ENCODE measurements around the gene CBFA2T3. TPM values are rescaled to one million over a fixed set of nuclear protein-coding genes. Genes with fewer than 3 reads are reported as not detected.

Gene CBFA2T3
- polyA plus RNA-seq, 3 donors = 5.3 to 32.2 (median 6.2) TPM

DNA sequence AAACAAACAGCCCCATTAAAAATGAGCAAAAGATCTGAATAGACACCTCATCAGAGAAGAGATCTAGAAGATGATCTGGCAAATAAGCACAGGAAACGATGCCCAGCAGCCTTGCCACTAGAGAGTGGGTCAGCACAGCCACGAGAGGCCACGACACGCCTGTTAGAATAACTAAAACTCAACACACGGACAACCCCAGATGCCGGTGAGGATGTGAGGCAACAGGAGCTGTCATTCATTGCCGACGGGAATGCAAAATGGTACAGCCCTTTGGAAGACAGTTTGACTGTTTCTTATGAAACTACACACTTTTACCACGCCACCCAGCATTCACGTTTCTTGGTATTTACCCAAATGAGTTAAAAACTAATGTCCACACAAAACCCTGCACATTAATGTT, 31.5 kb downstream of the CBFA2T3 start:
- Histone ChIP-seq H3K4me2 (replicated peaks; ENCODE audit: extremely low read depth, low read length, poor library complexity, severe bottlenecking) (no peak overlapping the region), H3K27me3 (ENCODE audit: control insufficient read depth in 2 of 2, insufficient read depth in 2 of 2, low read length in 2 of 2) (peaks cover 0 to 2% of the 10 kb centered on the region in 2 donors), H3K27ac (ENCODE audit: low read depth in 1 of 2, low read length in 2 of 2) (no peak overlapping the region), H3K9me3 (replicated peaks in 1 of 2; ENCODE audit: control insufficient read depth in 1 of 2, insufficient read depth in 1 of 2, low read length in 2 of 2) (no peaks in the 10 kb centered on the region), H3K79me2 (ENCODE audit: insufficient read depth, low read length) (peaks cover 42% of the 10 kb centered on the region), H3K4me1 (ENCODE audit: control insufficient read depth in 1 of 2, insufficient read depth in 2 of 2, low read length in 2 of 2) (peaks cover 12 to 17% of the 10 kb centered on the region in 2 donors), H2AFZ (ENCODE audit: insufficient read depth, low read depth, low read length, poor library complexity, severe bottlenecking) (no peak overlapping the region), H4K20me1 (ENCODE audit: insufficient read depth, low read length) (peaks cover 88% of the 10 kb centered on the region), H3K9ac (ENCODE audit: insufficient read depth, low read length, poor library complexity, severe bottlenecking) (no peak overlapping the region), H3K36me3 (replicated peaks in 1 of 2; ENCODE audit: control insufficient read depth in 1 of 2, insufficient read depth in 2 of 2, low read length in 2 of 2) (peaks cover 5 to 35% of the 10 kb centered on the region in 2 donors), H3K4me3 (replicated peaks in 1 of 3; ENCODE audit: low read depth in 2 of 3, low read length in 3 of 3) (no peak overlapping the region)
- TF ChIP-seq, protein P1, sequence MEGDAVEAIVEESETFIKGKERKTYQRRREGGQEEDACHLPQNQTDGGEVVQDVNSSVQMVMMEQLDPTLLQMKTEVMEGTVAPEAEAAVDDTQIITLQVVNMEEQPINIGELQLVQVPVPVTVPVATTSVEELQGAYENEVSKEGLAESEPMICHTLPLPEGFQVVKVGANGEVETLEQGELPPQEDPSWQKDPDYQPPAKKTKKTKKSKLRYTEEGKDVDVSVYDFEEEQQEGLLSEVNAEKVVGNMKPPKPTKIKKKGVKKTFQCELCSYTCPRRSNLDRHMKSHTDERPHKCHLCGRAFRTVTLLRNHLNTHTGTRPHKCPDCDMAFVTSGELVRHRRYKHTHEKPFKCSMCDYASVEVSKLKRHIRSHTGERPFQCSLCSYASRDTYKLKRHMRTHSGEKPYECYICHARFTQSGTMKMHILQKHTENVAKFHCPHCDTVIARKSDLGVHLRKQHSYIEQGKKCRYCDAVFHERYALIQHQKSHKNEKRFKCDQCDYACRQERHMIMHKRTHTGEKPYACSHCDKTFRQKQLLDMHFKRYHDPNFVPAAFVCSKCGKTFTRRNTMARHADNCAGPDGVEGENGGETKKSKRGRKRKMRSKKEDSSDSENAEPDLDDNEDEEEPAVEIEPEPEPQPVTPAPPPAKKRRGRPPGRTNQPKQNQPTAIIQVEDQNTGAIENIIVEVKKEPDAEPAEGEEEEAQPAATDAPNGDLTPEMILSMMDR (IDR thresholded peaks at IDR 0.05) = no peak
- Mint-ChIP-seq H3K27me3 (ENCODE audit: low read depth in 3 of 3) (peaks cover 2 to 32% (median 13%) of the 10 kb centered on the region in 3 donors), H3K27ac (peak overlapping the region in 1 of 7 donors; percentile 63), H3K4me1 (peaks cover 34% of the 10 kb centered on the region), H3K4me3 (peak overlapping the region in 1 of 2 donors; percentile 28), H3K9me3 (peaks cover 0 to 1% (median 0%) of the 10 kb centered on the region in 7 donors), H3K36me3 (peaks cover 51 to 57% of the 10 kb centered on the region in 2 donors)
- intact Hi-C loops (cut with micrococcal nuclease) = loop anchor here (10.0 kb wide), 2 partner anchors 89 to 149 kb away; partner anchors contain the start of gene ACSF3 (in 1 of the 2)
- WGBS (ENCODE audit: insufficient coverage) = 0% methylated on average over 7 of the region's 10 CpGs
- DNase-seq = no peak

DNA sequence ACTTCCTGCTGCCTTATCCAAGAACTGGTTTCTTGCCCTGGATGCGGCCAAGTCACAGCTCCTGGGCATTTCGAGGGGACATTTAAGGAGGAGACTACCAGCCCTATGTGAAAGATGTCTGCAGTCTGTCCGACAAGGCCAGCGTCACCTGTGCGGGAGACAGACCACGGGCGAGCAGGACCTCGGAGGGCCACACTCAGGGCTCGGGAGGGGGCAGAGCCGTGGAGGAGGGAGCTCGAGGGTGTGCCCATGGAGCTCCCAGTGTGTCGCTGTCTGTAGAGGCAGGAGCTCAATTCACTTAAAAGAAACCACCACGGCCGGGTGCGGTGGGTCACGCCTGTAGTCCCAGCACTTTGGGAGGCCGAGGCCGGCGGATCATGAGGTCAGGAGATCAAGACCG, 33.3 kb downstream of the CBFA2T3 start:
- H2AFZ ChIP-seq (ENCODE audit: insufficient read depth, low read depth, low read length, poor library complexity, severe bottlenecking) = no peak overlapping the region
- TF ChIP-seq, protein P1 (IDR thresholded peaks at IDR 0.05) = no peak
- H3K4me2 ChIP-seq (replicated peaks; ENCODE audit: extremely low read depth, low read length, poor library complexity, severe bottlenecking) = no peak overlapping the region
- no peak for DNase-seq
- H3K4me1 ChIP-seq (ENCODE audit: control insufficient read depth in 1 of 2, insufficient read depth in 2 of 2, low read length in 2 of 2) = peaks cover 22 to 32% of the 10 kb centered on the region in 2 donors
- Mint-ChIP-seq H3K27ac (no peak overlapping the region), H3K4me1 (peaks cover 39% of the 10 kb centered on the region), H3K36me3 (peaks cover 40 to 42% of the 10 kb centered on the region in 2 donors), H3K9me3 (peaks cover 0 to 1% (median 0%) of the 10 kb centered on the region in 7 donors), H3K4me3 (no peak overlapping the region), H3K27me3 (ENCODE audit: low read depth in 3 of 3) (peaks cover 2 to 33% (median 13%) of the 10 kb centered on the region in 3 donors)
- H3K27me3 ChIP-seq (ENCODE audit: control insufficient read depth in 2 of 2, insufficient read depth in 2 of 2, low read length in 2 of 2) = peaks cover 0 to 2% of the 10 kb centered on the region in 2 donors
- H3K36me3 ChIP-seq (replicated peaks in 1 of 2; ENCODE audit: control insufficient read depth in 1 of 2, insufficient read depth in 2 of 2, low read length in 2 of 2) = peaks cover 3 to 34% of the 10 kb centered on the region in 2 donors
- no peak overlapping the region for H3K27ac ChIP-seq (ENCODE audit: low read depth in 1 of 2, low read length in 2 of 2)
- no peaks in the 10 kb centered on the region for H3K9me3 ChIP-seq (replicated peaks in 1 of 2; ENCODE audit: control insufficient read depth in 1 of 2, insufficient read depth in 1 of 2, low read length in 2 of 2)
- peaks cover 60% of the 10 kb centered on the region for H3K79me2 ChIP-seq (ENCODE audit: insufficient read depth, low read length)
- peaks cover 90% of the 10 kb centered on the region for H4K20me1 ChIP-seq (ENCODE audit: insufficient read depth, low read length)
- WGBS (ENCODE audit: insufficient coverage) = 99% methylated on average over 14 of the region's 20 CpGs
- H3K9ac ChIP-seq (ENCODE audit: insufficient read depth, low read length, poor library complexity, severe bottlenecking) = no peak overlapping the region
- no peak overlapping the region for H3K4me3 ChIP-seq (replicated peaks in 1 of 3; ENCODE audit: low read depth in 2 of 3, low read length in 3 of 3)
- intact Hi-C loops (cut with micrococcal nuclease) = loop anchor here (2.0 to 10.0 kb wide), 5 partner anchors 91 to 274 kb away; partner anchors contain the start of genes ZNF778 (in 2 of the 2) and ACSF3 (in 1 of the 2)

Data from CD14-positive monocyte (primary cell).